PC-9 (cell line): Measurements from ENCODE around the gene DST. TPM values are rescaled to one million over a fixed set of nuclear protein-coding genes. Genes with fewer than 3 reads are reported as not detected.
A peak's percentile ranks its signal among the peaks of the same experiment; 100 is the strongest.

Experiments used
- BruUV-seq: library from RNA; stranded (reverse); fragments of 400-500 nt; replicated peaks from 2 replicates; lab custom pipeline; 2021; lab: Mats Ljungman, UMichigan
- CTCF ChIA-PET: fragments of 300-600 bp; sonication (Branson Sonifier 250); formaldehyde crosslinking; loops from one replicate; lab custom pipeline; 2022; ENCODE audit warnings: antibody characterized with exemption; lab: Charles Lee
- POLR2A ChIA-PET: fragments of 300-600 bp; sonication (Branson Sonifier 250); formaldehyde crosslinking; loops from one replicate; lab custom pipeline; 2022; ENCODE audit warnings: antibody characterized with exemption; ENCODE audit not compliant: unreplicated experiment; lab: Charles Lee
- DNase-seq, 2 experiments: peaks; one replicate each; pipeline versions ENCODE4 v3.0.0 to v3.0.0-alpha.2; 2015 to 2022; ENCODE audit warnings: mixed read lengths in 1 of 2
- H2AFZ ChIP-seq: fragments of 200-600 bp; sonication (generic); 2 replicates; pipeline ENCODE4 v1.8.1; 2017; ENCODE audit warnings: antibody characterized with exemption
- H3F3A ChIP-seq: fragments of 200-600 bp; sonication (generic); 2 replicates; pipeline ENCODE4 v1.8.1; 2017; ENCODE audit warnings: antibody characterized with exemption, mild to moderate bottlenecking, low read depth; ENCODE audit not compliant: insufficient read depth
- H3K27ac ChIP-seq: fragments of 200-600 bp; sonication (generic); 2 replicates; pipeline ENCODE4 v1.6.1; 2016; ENCODE audit warnings: mixed run types
- H3K27me3 ChIP-seq: fragments of 200-600 bp; sonication (generic); 2 replicates; pipeline ENCODE4 v1.6.1; 2016; ENCODE audit warnings: low read depth, mixed run types; ENCODE audit not compliant: insufficient read depth
- H3K36me3 ChIP-seq: fragments of 200-600 bp; sonication (generic); 2 replicates; pipeline ENCODE4 v1.6.1; 2016; ENCODE audit warnings: low read depth, mixed run types
- H3K4me1 ChIP-seq: fragments of 200-600 bp; sonication (generic); replicated peaks from 2 replicates; pipeline ENCODE4 v1.6.1; 2016; ENCODE audit warnings: mixed run types; ENCODE audit not compliant: insufficient read depth
- H3K4me2 ChIP-seq: fragments of 200-600 bp; sonication (generic); 2 replicates; pipeline ENCODE4 v1.6.1; 2017; ENCODE audit warnings: mixed run types
- H3K4me3 ChIP-seq: fragments of 200-600 bp; sonication (generic); 2 replicates; pipeline ENCODE4 v1.6.1; 2016; ENCODE audit warnings: mixed run types
- H3K79me2 ChIP-seq: fragments of 200-600 bp; sonication (generic); 2 replicates; pipeline ENCODE4 v1.6.1; 2017; ENCODE audit warnings: low read depth, mixed run types
- H3K9me2 ChIP-seq: fragments of 200-600 bp; sonication (generic); 2 replicates; pipeline ENCODE4 v1.8.1; 2017; ENCODE audit warnings: mild to moderate bottlenecking; ENCODE audit not compliant: insufficient read depth
- H3K9me3 ChIP-seq: fragments of 200-600 bp; sonication (generic); 2 replicates; pipeline ENCODE4 v1.8.1; 2016; ENCODE audit warnings: low read depth; ENCODE audit not compliant: insufficient read depth
- H4K20me1 ChIP-seq: fragments of 200-600 bp; sonication (generic); 2 replicates; pipeline ENCODE4 v1.8.1; 2017; ENCODE audit not compliant: insufficient read depth
- EZH2 ChIP-seq: fragments of 200-600 bp; sonication (generic); IDR thresholded peaks from 2 replicates; pipeline ENCODE4 v1.8.0; 2017; ENCODE audit warnings: antibody characterized with exemption, low read depth
- intact Hi-C: fragments of 100-400 bp; cut with micrococcal nuclease; formaldehyde crosslinking; loops from one replicate; pipeline ENCODE4 v1.10.0; 2022; ENCODE audit not compliant: unreplicated experiment
- total RNA-seq: library from RNA; stranded (reverse); gene quantifications from 2 replicates; pipeline ENCODE4 v1.2.3, GENCODE V29; 2021
- TF ChIP-seq, protein P1 (sequence below): fragments of 200-600 bp; sonication (generic); conservative IDR thresholded peaks from 2 replicates; pipeline ENCODE4 v1.6.1; 2017; ENCODE audit warnings: mixed run types, antibody characterized with exemption, mild to moderate bottlenecking, moderate library complexity

Gene DST
- total RNA-seq, 1 experiment from 2014 or later = 217 TPM

DNA sequence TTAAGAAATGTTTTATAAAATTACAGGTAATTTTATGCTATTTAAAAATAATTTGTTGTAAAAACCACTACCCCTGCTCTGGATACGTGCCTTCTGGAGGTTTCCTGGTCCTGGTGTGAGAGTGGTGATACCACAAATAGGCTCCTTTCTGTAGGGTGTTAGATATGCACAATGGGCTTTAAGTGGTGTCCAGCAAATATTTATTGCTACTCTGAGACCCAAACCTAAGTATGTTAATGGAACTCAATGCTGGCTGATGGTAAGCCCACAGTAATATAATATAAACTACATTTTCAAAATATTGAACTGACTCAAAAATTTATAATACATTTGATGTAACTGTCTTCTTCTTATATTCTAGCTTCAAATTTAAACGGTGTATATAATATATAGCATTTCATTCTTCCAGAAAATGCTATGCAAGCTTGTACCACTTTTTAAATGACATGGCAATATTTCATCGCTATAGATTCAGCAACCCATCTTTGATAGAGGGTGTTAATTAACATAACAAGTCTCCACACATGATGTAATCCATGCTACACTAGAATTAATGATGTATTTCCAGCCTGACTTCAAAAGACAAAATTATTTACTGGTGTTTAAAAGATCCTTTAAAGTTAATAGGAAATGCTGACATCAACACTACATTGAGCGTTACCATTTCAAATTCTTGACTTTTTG is 161.9 kb downstream of the DST start:
- H4K20me1 ChIP-seq = no peaks in the 10 kb centered on the region
- POLR2A ChIA-PET = no interaction called here
- H3K27me3 ChIP-seq = no peaks in the 10 kb centered on the region
- no peaks in the 10 kb centered on the region for H3K9me3 ChIP-seq
- H2AFZ ChIP-seq = no peak overlapping the region
- no peaks in the 10 kb centered on the region for H3K79me2 ChIP-seq
- BruUV-seq = no TSS peak
- CTCF ChIA-PET = no interaction called here
- intact Hi-C loops = loop anchor here (5.0 kb wide), 1 partner anchor 123 kb away; no protein-coding TSS in a partner anchor
- H3K9me2 ChIP-seq = no peaks in the 10 kb centered on the region
- H3K4me2 ChIP-seq = no peak overlapping the region
- H3K27ac ChIP-seq = 0 out of 2 replicates have a peak overlapping the region, but pooled peaks have one; percentile 1
- peaks cover 8% of the 10 kb centered on the region for H3K36me3 ChIP-seq
- H3F3A ChIP-seq = no peaks in the 10 kb centered on the region
- TF ChIP-seq EZH2 = no peak
- TF ChIP-seq, protein P1, sequence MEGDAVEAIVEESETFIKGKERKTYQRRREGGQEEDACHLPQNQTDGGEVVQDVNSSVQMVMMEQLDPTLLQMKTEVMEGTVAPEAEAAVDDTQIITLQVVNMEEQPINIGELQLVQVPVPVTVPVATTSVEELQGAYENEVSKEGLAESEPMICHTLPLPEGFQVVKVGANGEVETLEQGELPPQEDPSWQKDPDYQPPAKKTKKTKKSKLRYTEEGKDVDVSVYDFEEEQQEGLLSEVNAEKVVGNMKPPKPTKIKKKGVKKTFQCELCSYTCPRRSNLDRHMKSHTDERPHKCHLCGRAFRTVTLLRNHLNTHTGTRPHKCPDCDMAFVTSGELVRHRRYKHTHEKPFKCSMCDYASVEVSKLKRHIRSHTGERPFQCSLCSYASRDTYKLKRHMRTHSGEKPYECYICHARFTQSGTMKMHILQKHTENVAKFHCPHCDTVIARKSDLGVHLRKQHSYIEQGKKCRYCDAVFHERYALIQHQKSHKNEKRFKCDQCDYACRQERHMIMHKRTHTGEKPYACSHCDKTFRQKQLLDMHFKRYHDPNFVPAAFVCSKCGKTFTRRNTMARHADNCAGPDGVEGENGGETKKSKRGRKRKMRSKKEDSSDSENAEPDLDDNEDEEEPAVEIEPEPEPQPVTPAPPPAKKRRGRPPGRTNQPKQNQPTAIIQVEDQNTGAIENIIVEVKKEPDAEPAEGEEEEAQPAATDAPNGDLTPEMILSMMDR = no peak
- no peak overlapping the region for H3K4me3 ChIP-seq
- no peaks in the 10 kb centered on the region for H3K4me1 ChIP-seq
- DNase-seq = no peak

DNA sequence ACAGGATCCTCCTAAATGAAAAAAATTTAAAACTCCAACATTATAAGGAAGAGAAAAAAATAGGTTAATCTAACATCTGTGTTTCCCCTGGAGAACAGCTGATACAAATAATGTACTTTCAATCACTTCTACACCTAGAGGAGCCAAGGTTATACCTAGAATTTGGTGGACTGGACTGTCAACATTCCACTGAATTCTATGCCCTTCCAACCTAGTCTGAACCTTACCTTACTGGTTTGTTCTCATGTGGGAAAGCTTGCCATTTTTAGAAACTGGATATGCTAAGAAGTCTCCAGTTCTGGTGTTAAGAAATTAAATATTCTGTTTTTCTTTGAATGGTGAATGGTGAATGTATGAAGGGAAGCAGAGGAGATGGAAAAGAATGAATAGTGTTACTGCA is 162.4 kb downstream of the DST start:
- H3K79me2 ChIP-seq = no peaks in the 10 kb centered on the region
- H3K4me3 ChIP-seq = no peak overlapping the region
- H3K4me2 ChIP-seq = no peak overlapping the region
- no peaks in the 10 kb centered on the region for H3K4me1 ChIP-seq
- 0 out of 2 replicates have a peak overlapping the region, but pooled peaks have one; percentile 1 for H3K27ac ChIP-seq
- H3K9me3 ChIP-seq = no peaks in the 10 kb centered on the region
- H3K9me2 ChIP-seq = no peaks in the 10 kb centered on the region
- TF ChIP-seq, protein P1 = no peak
- TF ChIP-seq EZH2 = no peak
- intact Hi-C loops = loop anchor here (5.0 kb wide), 1 partner anchor 123 kb away; no protein-coding TSS in a partner anchor
- H3F3A ChIP-seq = no peaks in the 10 kb centered on the region
- H3K36me3 ChIP-seq = peaks cover 13% of the 10 kb centered on the region
- no peak for DNase-seq
- BruUV-seq = no TSS peak
- no peak overlapping the region for H2AFZ ChIP-seq
- H4K20me1 ChIP-seq = no peaks in the 10 kb centered on the region
- H3K27me3 ChIP-seq = no peaks in the 10 kb centered on the region
- CTCF ChIA-PET = no interaction called here
- POLR2A ChIA-PET = no interaction called here

DNA sequence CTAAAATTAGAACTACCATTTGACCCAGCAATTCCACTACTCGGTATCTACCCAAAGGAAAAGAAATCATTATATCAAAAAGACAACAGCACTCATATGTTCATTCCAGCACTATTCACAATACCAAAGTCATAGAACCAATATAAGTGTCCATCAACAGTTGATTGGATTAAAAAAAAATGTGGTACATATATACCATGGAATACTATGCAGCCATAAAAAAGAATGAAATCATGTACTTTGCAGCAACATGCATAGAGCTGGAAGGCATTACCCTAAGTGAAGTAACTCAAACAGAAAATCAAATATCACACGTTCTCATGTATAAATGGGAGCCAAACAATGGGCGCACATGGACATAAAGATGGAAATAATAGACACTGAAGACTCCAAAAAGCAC is 163.3 kb downstream of the DST start:
- ChIA-PET POLR2A (no interaction called here), CTCF (no interaction called here)
- DNase-seq = no peak
- H3K27me3 ChIP-seq = no peaks in the 10 kb centered on the region
- H2AFZ ChIP-seq = no peak overlapping the region
- TF ChIP-seq, protein P1 = no peak
- TF ChIP-seq EZH2 = no peak
- no peaks in the 10 kb centered on the region for H3K79me2 ChIP-seq
- H3K4me2 ChIP-seq = no peak overlapping the region
- H3F3A ChIP-seq = no peaks in the 10 kb centered on the region
- H3K27ac ChIP-seq = no peak overlapping the region
- BruUV-seq = no TSS peak
- no peaks in the 10 kb centered on the region for H3K9me3 ChIP-seq
- H3K4me3 ChIP-seq = no peak overlapping the region
- H4K20me1 ChIP-seq = no peaks in the 10 kb centered on the region
- intact Hi-C loops = no loop called here
- peaks cover 17% of the 10 kb centered on the region for H3K36me3 ChIP-seq
- no peaks in the 10 kb centered on the region for H3K9me2 ChIP-seq
- peaks cover 8% of the 10 kb centered on the region; the same call in 1 of the 2 replicates for H3K4me1 ChIP-seq
